Esophagus muscularis mucosa (tissue), 4 donors: ENCODE results near the gene SMIM3.

ENCODE experiments used
- EP300 ChIP-seq: sonication (generic); formaldehyde crosslinking; IDR thresholded peaks from one replicate; pipeline ENCODE4 v1.6.1; 2017; ENCODE audit warnings: antibody characterized with exemption
- POLR2A ChIP-seq: fragments of 450-650 bp; IDR thresholded peaks from one replicate; pipeline ENCODE4 v1.6.1; 2017; ENCODE audit warnings: antibody characterized with exemption, moderate library complexity, mild to moderate bottlenecking, low read depth
- POLR2AphosphoS5 ChIP-seq, 2 donors: sonication (generic); formaldehyde crosslinking; IDR thresholded peaks; one replicate each; pipeline ENCODE4 v1.6.1; 2017; ENCODE audit warnings: antibody characterized with exemption in 2 of 2
- TF ChIP-seq, protein P1 (sequence below), 3 experiments: fragments of 200-600 bp in 2 of 3; fragments of 450-650 bp in 1 of 3; sonication (generic) in 2 of 3; IDR thresholded peaks; one replicate each; pipeline ENCODE4 v1.5.1; 2017 to 2019; ENCODE audit warnings: antibody characterized with exemption in 3 of 3, mild to moderate bottlenecking in 2 of 3, moderate library complexity in 1 of 3

DNA sequence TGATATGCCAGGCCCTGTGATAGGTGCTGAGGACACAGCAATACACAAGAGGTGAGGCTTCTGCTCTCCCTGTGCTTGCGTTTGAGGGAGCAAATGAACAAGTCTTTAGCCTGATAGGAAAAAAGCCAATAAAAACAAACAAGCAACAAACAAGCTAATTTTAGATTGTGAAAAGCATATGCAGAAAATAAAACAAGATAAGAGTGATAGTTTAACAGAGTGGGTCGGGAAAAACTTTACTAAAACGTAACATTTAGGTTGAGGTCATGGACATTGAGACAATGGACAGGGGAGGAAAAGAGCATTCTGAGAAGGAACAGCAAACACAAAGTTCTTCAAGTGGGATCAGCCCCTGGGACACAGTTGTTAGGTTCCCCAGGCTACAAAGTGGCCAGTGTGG, 4.3 kb downstream of the SMIM3 start:
- TF ChIP-seq, protein P1, sequence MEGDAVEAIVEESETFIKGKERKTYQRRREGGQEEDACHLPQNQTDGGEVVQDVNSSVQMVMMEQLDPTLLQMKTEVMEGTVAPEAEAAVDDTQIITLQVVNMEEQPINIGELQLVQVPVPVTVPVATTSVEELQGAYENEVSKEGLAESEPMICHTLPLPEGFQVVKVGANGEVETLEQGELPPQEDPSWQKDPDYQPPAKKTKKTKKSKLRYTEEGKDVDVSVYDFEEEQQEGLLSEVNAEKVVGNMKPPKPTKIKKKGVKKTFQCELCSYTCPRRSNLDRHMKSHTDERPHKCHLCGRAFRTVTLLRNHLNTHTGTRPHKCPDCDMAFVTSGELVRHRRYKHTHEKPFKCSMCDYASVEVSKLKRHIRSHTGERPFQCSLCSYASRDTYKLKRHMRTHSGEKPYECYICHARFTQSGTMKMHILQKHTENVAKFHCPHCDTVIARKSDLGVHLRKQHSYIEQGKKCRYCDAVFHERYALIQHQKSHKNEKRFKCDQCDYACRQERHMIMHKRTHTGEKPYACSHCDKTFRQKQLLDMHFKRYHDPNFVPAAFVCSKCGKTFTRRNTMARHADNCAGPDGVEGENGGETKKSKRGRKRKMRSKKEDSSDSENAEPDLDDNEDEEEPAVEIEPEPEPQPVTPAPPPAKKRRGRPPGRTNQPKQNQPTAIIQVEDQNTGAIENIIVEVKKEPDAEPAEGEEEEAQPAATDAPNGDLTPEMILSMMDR (IDR thresholded peaks at IDR 0.05) = no peak
- TF ChIP-seq POLR2AphosphoS5 (IDR thresholded peaks at IDR 0.05) (no peak), POLR2A (no peak), EP300 (no peak)
